DMS153 (cell line): Measurements from ENCODE around the gene IL32.
A peak's percentile ranks its signal among the peaks of the same experiment; 100 is the strongest.

Experiments used
- DNase-seq: peaks from one replicate; lab custom pipeline; 2025; lab: John Stamatoyannopoulos, UW

The IL32 gene

GRCh38 chr16:3065069-3065741 is at the start of gene IL32:
TSS of gene IL32 (plus strand) at chr16:3065640. CDS start at chr16:3065812, 172 bp downstream.
- no peak for DNase-seq

GRCh38 chr16:3015865-3016521 is 49.4 kb upstream of the IL32 start:
- no peak for DNase-seq

- no peak for DNase-seq
Observed at GRCh38 chr16:3017344-3017743, 48.1 kb upstream of the IL32 start.

- DNase-seq: no peak
Observed at GRCh38 chr16:3017794-3018506, 47.5 kb upstream of the IL32 start, which contains the start of gene CLDN6. TSS of gene CLDN6 (minus strand) at chr16:3018183. CDS start at chr16:3016021, 2,162 bp downstream.

GRCh38 chr16:3019594-3020246 is 45.7 kb upstream of the IL32 start:
- no peak for DNase-seq

GRCh38 chr16:3020247-3020603 is 45.2 kb upstream of the IL32 start, which contains the start of gene TNFRSF12A:
TSS of gene TNFRSF12A (plus strand) at chr16:3020368. CDS start at chr16:3020398, 30 bp downstream.
- DNase-seq: peak; percentile 8

GRCh38 chr16:3020604-3021448 is 44.6 kb upstream of the IL32 start:
- DNase-seq: no peak

- no peak for DNase-seq
Observed at GRCh38 chr16:3021449-3022207, 43.8 kb upstream of the IL32 start.

- no peak for DNase-seq
Observed at GRCh38 chr16:3022208-3022683, 43.2 kb upstream of the IL32 start.

GRCh38 chr16:3022684-3023414 is 42.6 kb upstream of the IL32 start:
- no peak for DNase-seq

GRCh38 chr16:3023415-3023668 is 42.1 kb upstream of the IL32 start:
- no peak for DNase-seq

GRCh38 chr16:3023669-3024478 is 41.6 kb upstream of the IL32 start, which contains the start of the genes HCFC1R1 and THOC6:
TSS of gene HCFC1R1 (minus strand) at chr16:3023942. CDS start at chr16:3023941, 1 bp downstream.
TSS of gene THOC6 (plus strand) at chr16:3024035. CDS start at chr16:3024327, 292 bp downstream.
- peak; percentile 94 for DNase-seq

- no peak for DNase-seq
Observed at GRCh38 chr16:3025032-3026002, 40.1 kb upstream of the IL32 start.

GRCh38 chr16:3026003-3026378 is 39.4 kb upstream of the IL32 start:
- no peak for DNase-seq

GRCh38 chr16:3026609-3027488 is 38.6 kb upstream of the IL32 start:
- no peak for DNase-seq

GRCh38 chr16:3027489-3027795 is 38.0 kb upstream of the IL32 start:
- DNase-seq: no peak
